G401 (cell line): Measurements from ENCODE around the gene PRKX. TPM values are rescaled to one million over a fixed set of nuclear protein-coding genes. Genes with fewer than 3 reads are reported as not detected.
A peak's percentile ranks its signal among the peaks of the same experiment; 100 is the strongest.
"Not testable (repeated sequence)": the region's sequence is repeated elsewhere in the genome, so short reads cannot be mapped to it uniquely, and the experiment has no call there.

Experiments used
- DNase-seq: peaks from one replicate; pipeline ENCODE4 v3.0.0-alpha.2; 2015; ENCODE audit warnings: low spot score
- in situ Hi-C: cut with HindIII; loops from 2 replicates; pipeline ENCODE4 v1.10.0; 2016; ENCODE audit warnings: low sequenced_read_pairs, mixed read lengths
- total RNA-seq: library from RNA; depleted of rRNA; stranded (reverse); fragments of >200 nt; shearing (Covaris generic); gene quantifications from 2 replicates; pipeline ENCODE4 v1.2.3, GENCODE V29; 2014

Gene PRKX
- total RNA-seq, 1 experiment from 2014 or later = 25.0 TPM

GRCh38 chrX:3712870-3713224 is 602 bp downstream of the PRKX start:
- in situ Hi-C loops = no loop called here
- no peak for DNase-seq

GRCh38 chrX:3712051-3712869 is 1.2 kb downstream of the PRKX start:
- in situ Hi-C loops = no loop called here
- no peak for DNase-seq

GRCh38 chrX:3711331-3711917 is 2.0 kb downstream of the PRKX start:
- in situ Hi-C loops = no loop called here
- DNase-seq = no peak

- DNase-seq, in situ Hi-C loops: not testable (repeated sequence)
These were observed 5.7 kb downstream of the PRKX start for GRCh38 chrX:3707673-3708274.

GRCh38 chrX:3706481-3706880 is 7.0 kb downstream of the PRKX start:
- DNase-seq = no peak
- in situ Hi-C loops = no loop called here

GRCh38 chrX:3703251-3703650 is 10.2 kb downstream of the PRKX start:
- DNase-seq, in situ Hi-C loops: not testable (repeated sequence)

- DNase-seq, in situ Hi-C loops: not testable (repeated sequence)
These were observed 11.4 kb downstream of the PRKX start for GRCh38 chrX:3702095-3702494.

GRCh38 chrX:3701445-3701928 is 12.0 kb downstream of the PRKX start:
- in situ Hi-C loops, DNase-seq: not testable (repeated sequence)

GRCh38 chrX:3699821-3700381 is 13.5 kb downstream of the PRKX start:
- DNase-seq = no peak
- in situ Hi-C loops = no loop called here

- in situ Hi-C loops = no loop called here
- peak; percentile 8 for DNase-seq
These were observed 15.7 kb downstream of the PRKX start for GRCh38 chrX:3697701-3698279.

GRCh38 chrX:3697220-3697684 is 16.2 kb downstream of the PRKX start:
- in situ Hi-C loops = no loop called here
- no peak for DNase-seq

GRCh38 chrX:3695536-3695935 is 17.9 kb downstream of the PRKX start:
- in situ Hi-C loops = no loop called here
- DNase-seq = no peak

GRCh38 chrX:3690140-3690539 is 23.3 kb downstream of the PRKX start:
- in situ Hi-C loops = no loop called here
- no peak for DNase-seq

- in situ Hi-C loops, DNase-seq: not testable (repeated sequence)
These were observed 30.2 kb downstream of the PRKX start for GRCh38 chrX:3683236-3683635.

- in situ Hi-C loops = no loop called here
- no peak for DNase-seq
These were observed 33.0 kb downstream of the PRKX start for GRCh38 chrX:3680459-3680858.

GRCh38 chrX:3679669-3680068 is 33.8 kb downstream of the PRKX start:
- no peak for DNase-seq
- in situ Hi-C loops = no loop called here

- in situ Hi-C loops = no loop called here
- DNase-seq = no peak
These were observed 35.1 kb downstream of the PRKX start for GRCh38 chrX:3678328-3678727.

- DNase-seq = no peak
- in situ Hi-C loops = no loop called here
These were observed 38.6 kb downstream of the PRKX start for GRCh38 chrX:3674881-3675280.

GRCh38 chrX:3669841-3670475 is 43.5 kb downstream of the PRKX start:
- no peak for DNase-seq
- in situ Hi-C loops = no loop called here
